Islet of Langerhans (tissue), 1 donor: ENCODE data around the gene LRBA.

Source experiments
- FAIRE-seq: peaks from one replicate; lab custom pipeline; 2011; peaks lifted over from hg19 to GRCh38; lab: Jason Lieb, UNC

LRBA gene

DNA sequence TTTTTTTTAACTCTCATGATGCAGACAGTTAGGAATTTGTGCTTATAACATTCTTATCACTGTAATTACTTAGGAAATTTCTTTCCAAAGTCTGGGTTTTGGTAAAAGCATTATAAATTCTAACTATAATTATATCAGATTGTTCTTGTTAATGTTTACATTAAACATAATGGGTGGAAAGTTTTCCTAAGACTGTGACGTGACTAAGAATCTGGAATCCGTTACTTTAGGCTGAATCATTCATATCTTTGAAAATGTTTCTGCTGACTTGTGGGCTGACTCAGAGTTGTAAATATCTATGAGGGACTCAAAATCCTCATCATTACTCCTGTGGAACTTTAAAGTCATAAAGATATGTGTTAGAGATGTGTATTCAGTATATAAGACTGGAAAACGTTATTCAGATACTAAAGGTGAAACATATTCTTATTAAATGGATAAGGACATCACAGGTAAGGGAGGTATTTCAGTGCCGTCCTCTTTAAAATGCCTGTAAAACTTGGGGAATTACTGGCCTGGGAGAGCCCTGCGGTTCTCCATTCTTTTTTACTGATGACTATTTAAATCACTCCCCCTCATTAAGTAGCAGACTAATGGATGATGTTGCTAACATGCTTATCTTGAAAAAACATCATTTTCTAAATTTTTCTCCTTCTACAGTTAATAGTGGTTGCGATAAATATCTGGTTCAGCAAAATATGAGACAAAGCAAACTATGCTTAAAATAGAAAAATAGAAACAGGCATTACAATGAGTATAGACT lies 777.8 kb downstream of the LRBA start:
- FAIRE-seq: no peak

DNA sequence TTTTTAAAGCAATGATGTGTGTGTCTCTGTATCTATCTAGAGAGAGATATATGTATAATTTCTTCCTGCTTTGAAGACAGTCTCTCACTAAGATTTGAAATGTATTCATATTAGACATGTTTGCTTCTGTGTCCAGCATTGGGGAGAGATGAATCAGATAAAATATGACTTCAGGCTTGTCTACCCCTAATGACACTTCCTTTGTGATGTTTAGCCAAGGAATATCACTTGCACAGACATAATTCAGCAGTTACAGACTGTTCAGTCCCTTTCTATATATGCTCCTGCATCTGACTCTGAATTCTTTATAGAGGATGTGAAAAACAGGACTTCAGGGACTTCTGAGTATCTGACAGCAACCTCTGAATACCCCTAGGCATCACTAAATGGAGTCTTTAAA lies 778.5 kb downstream of the LRBA start:
- FAIRE-seq: no peak

DNA sequence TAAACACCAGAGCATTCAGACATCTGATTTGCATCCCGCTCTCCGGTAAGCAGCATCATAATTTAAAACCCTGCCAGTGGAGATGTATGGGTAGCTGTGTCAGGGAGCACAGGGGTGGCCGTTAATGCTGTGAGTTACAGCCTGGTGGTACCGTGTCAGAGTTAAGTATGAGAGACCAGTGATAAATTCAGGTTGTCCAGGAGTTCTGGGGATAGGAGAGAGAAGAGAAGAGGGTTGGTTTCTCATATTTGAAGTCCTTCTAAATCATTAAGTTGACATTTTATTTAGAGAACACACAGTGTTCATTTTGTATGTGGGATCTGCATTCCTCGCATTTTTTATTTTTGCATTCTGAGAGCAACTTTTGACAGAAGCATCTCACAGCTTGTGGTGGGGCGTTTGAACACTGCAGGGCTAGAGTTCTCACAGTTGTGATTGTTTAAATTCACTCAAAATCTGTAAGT lies 779.2 kb downstream of the LRBA start:
- no peak for FAIRE-seq

DNA sequence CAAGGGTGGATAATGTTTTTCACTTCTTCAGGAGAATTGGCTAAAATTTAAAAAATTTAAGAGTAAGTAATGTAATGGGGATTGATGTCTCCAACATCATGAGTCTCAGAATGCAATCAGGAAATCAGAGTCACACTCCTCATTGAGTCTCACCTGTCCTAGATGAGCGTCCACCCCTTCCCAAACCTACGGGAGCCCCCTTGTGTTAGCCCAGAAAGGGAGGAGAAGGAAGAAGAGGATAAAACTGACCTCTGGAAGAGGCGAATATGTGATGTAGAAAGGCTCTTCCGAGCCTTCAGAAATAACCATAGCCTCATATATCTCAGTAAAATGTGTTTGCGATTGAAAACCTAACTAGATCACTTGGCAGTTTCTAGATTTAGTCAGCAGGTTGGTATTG lies 779.8 kb downstream of the LRBA start:
- FAIRE-seq: no peak

GRCh38 chr4:150234246-150234645 lies 780.8 kb downstream of the LRBA start:
- no peak for FAIRE-seq

- FAIRE-seq: no peak
These were observed 783.1 kb downstream of the LRBA start for GRCh38 chr4:150232029-150232428.

DNA sequence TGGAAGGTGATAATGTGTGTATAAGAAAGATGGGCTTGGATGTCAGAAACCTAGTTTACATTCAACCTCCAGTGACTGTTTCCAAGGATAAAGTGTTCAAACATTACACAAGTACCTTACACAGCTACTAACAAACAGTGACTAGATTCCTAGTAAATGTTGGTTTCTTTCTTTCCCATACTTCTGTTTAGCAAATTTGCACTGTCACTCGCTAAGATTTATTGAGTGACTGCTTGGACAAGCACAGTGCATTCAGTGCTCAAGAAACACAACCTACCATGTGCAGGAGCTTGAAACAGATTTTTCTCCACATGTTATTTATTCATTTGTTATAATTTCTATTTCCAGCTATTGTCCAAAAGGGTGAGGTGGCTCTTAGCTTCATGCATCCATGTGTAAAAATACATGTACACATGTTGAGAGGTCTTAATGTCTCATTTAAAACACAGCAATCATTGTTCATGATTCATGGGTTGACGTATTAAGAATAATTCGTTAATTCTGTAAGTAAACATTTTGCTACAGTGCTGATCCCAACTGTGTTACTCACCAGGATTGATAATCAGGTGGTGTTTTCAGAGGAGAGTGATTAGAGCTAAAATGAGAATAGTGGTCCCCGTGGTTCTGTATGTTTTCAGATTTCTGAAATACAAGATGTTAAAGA lies 783.8 kb downstream of the LRBA start:
- FAIRE-seq: peak; percentile 85

DNA sequence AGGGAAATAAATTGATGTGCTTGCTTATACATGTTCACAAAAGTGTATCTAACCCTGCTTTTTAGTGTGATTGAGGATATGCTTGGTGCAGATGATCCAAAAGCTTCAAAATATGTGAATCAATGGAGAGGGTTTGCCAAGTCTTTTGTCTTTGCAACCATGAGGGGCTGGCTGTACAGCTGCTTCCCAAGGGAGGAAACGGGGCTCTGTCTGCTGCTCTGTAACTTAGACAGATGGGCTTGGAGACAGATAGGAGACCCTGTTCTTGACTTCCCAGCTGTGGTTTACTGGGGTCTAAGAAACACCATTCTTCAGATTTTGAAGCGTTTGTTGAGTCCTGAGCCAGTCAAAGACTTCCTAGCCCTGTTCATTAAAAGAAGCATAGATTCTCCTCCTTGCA lies 784.5 kb downstream of the LRBA start:
- FAIRE-seq: no peak

DNA sequence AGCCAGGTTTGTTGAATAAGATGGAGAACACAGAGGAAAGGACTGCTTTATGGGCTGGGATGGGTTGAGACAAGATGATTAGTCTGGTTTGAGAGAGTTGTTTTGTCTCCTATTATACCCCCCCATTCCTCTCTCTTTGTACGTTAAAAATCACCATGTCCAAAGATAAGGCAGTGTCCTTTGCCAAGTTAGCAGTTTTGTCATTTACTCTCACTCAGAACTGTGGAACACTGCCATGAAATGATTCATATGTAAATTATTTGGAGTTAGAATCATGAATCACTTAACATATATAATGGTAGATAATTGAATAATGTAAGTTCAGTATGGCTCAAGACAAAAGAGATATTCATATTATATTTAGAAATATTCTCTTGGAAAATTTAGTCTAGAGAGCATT lies 785.6 kb downstream of the LRBA start:
- FAIRE-seq: no peak

DNA sequence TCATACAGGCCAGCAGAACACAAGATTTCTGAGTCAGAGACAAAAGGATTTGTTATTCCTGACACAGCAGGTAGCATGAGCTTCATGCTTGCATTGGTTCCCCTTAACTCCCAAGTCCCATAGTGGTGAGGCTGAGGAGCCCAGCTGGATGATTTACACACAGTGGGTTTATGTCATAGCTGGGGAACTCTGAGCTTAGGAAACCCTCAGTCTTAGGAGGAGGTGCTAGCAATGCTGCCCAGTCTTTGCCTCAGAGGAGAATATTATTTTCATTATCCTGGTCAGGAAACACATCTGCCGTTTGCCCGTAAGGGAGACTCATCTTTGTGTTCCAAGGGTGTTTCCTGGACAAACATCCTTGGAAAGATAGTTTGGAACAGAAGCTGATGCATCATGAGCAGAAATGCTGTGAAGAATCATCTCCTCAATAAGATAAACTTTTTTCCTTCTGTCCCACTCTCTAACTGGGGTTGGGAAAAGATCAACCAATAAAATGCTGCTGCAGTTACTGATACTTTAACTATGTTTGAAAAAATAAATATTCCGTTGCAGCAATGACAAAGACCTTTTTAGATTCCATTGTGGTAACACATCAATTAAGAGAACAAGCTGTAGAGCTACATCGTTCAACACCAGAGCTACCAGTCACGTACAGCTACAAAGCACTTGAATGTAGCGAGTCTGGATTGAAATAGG lies 790.0 kb downstream of the LRBA start:
- no peak for FAIRE-seq

- no peak for FAIRE-seq
These were observed 795.2 kb downstream of the LRBA start for GRCh38 chr4:150219841-150220240.

- FAIRE-seq: no peak
These were observed 796.6 kb downstream of the LRBA start for GRCh38 chr4:150218447-150218846.

DNA sequence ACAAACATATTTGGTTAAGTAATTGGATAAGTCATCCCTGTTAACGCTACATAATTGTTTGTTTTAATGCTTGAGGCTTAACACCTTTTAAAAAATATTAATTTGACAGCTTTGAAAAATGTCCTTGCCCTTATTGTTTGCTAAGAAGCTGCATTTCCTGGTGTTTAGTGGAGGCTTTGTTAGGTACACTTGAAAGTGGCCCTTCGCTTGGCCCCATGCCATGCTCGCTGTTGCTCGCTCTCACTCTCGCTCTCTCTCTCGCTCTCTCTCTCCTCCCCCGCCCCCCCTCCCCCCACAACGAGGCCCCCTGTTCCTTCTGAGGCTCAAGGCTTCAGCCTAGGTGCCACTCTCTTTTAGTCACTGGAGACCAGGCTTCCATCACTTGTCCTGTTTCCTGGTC lies 797.3 kb downstream of the LRBA start:
- FAIRE-seq: no peak

GRCh38 chr4:150217192-150217591 lies 797.9 kb downstream of the LRBA start:
- peak; percentile 93 for FAIRE-seq

GRCh38 chr4:150216726-150217125 lies 798.4 kb downstream of the LRBA start:
- FAIRE-seq: no peak

DNA sequence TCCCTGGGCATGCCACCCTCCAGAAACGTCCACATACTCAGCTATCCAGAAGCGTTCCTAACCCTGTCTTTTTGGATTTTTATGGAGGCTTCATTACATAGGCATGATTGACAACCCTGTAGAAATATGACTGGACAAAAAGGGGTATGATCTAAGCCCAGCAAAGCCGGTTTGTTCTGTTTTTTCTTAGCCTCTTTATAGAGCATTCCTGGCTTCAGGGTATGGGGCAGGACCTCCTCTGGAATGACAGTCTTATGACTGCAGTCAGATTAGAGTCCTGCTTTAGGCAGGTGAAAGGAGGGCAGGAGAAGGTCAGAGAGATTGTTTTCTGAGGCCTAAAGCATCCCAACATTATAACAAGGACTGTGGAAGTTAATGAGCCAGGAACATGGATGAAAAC lies 799.5 kb downstream of the LRBA start:
- no peak for FAIRE-seq
